Mesendoderm (in vitro differentiated cells): Measurements from ENCODE around the gene ADAM22.

Experiments
- DNase-seq: peaks from one replicate; pipeline ENCODE4 v3.0.0; 2013
- H2AK5ac ChIP-seq: 2 replicates; pipeline ENCODE4 v1.6.1; 2013; ENCODE audit warnings: low read length, inconsistent platforms
- H2BK120ac ChIP-seq: 2 replicates; pipeline ENCODE4 v1.6.1; 2013; ENCODE audit warnings: low read depth, mild to moderate bottlenecking, low read length, moderate library complexity, mixed read lengths
- H2BK15ac ChIP-seq: replicated peaks from 2 replicates; pipeline ENCODE4 v1.6.1; 2013; ENCODE audit warnings: low read depth, mild to moderate bottlenecking, moderate library complexity
- H2BK5ac ChIP-seq: 2 replicates; pipeline ENCODE4 v1.6.1; 2013; ENCODE audit warnings: low read length, inconsistent platforms
- H3K18ac ChIP-seq: 2 replicates; pipeline ENCODE4 v1.6.1; 2013; ENCODE audit warnings: mild to moderate bottlenecking, low read length, mixed read lengths
- H3K23ac ChIP-seq: one replicate; pipeline ENCODE4 v1.6.1; 2013; ENCODE audit warnings: low read length
- H3K27ac ChIP-seq: 2 replicates; pipeline ENCODE4 v1.5.1; 2013; ENCODE audit warnings: low read depth, mild to moderate bottlenecking, inconsistent platforms, low read length, moderate library complexity
- H3K27me3 ChIP-seq: 2 replicates; pipeline ENCODE4 v1.6.1; 2013; ENCODE audit warnings: low read length, control low read depth, mild to moderate bottlenecking, inconsistent platforms; ENCODE audit not compliant: insufficient read depth, poor library complexity
- H3K36me3 ChIP-seq: 2 replicates; pipeline ENCODE4 v1.6.1; 2013; ENCODE audit warnings: low read length, inconsistent platforms; ENCODE audit not compliant: control insufficient read depth, insufficient read depth
- H3K4ac ChIP-seq: one replicate; pipeline ENCODE4 v1.6.1; 2013; ENCODE audit warnings: low read depth, mild to moderate bottlenecking, low read length, moderate library complexity
- H3K4me1 ChIP-seq: 2 replicates; pipeline ENCODE4 v1.6.1; 2013; ENCODE audit warnings: low read depth, low read length, inconsistent platforms; ENCODE audit not compliant: control insufficient read depth
- H3K4me2 ChIP-seq: 2 replicates; pipeline ENCODE4 v1.6.1; 2013; ENCODE audit warnings: low read length
- H3K4me3 ChIP-seq: 2 replicates; pipeline ENCODE4 v1.5.1; 2013; ENCODE audit warnings: mild to moderate bottlenecking, low read length
- H3K56ac ChIP-seq: one replicate; pipeline ENCODE4 v1.6.1; 2013; ENCODE audit warnings: low read length
- H3K79me1 ChIP-seq: 2 replicates; pipeline ENCODE4 v1.6.1; 2013; ENCODE audit warnings: low read length, inconsistent platforms
- H3K79me2 ChIP-seq: 2 replicates; pipeline ENCODE4 v1.6.1; 2013; ENCODE audit warnings: mild to moderate bottlenecking, low read length; ENCODE audit not compliant: control insufficient read depth, insufficient read depth
- H3K9ac ChIP-seq: 2 replicates; pipeline ENCODE4 v1.6.1; 2013; ENCODE audit warnings: low read length, inconsistent platforms
- H4K5ac ChIP-seq: one replicate; pipeline ENCODE4 v1.6.1; 2013; ENCODE audit warnings: low read length
- H4K8ac ChIP-seq: one replicate; pipeline ENCODE4 v1.6.1; 2013; ENCODE audit warnings: low read depth, mild to moderate bottlenecking, control low read depth, low read length, moderate library complexity
- WGBS: extraction: QIAGEN DNeasy Blood & Tissue Kit; methylation state at CpG from one replicate; pipeline ENCODE4 v1.1.7; 2013; ENCODE audit warnings: low lambda C conversion rate, missing lambda C conversion rate; ENCODE audit not compliant: insufficient coverage; ENCODE audit errors: extremely low coverage; 5-methylcytosine and 5-hydroxymethylcytosine counted together

The ADAM22 gene

GRCh38 chr7:88176190-88176589 is 242.1 kb downstream of the ADAM22 start:
- H3K23ac ChIP-seq, result no peak overlapping the region

GRCh38 chr7:88183051-88183450 is 249.0 kb downstream of the ADAM22 start:
- no peak overlapping the region for H3K4me3 ChIP-seq
- H4K5ac ChIP-seq, result no peak overlapping the region
- no peak overlapping the region for H2AK5ac ChIP-seq
- no peak overlapping the region for H4K8ac ChIP-seq
- no peak overlapping the region for H3K4me2 ChIP-seq
- no CpG with 5 or more reads among the region's 1 CpG for WGBS
- H3K36me3 ChIP-seq, result no peaks in the 10 kb centered on the region
- no peaks in the 10 kb centered on the region for H3K79me1 ChIP-seq
- no peak overlapping the region for H3K56ac ChIP-seq
- no peak overlapping the region for H2BK5ac ChIP-seq
- H3K18ac ChIP-seq, result no peak overlapping the region
- H2BK120ac ChIP-seq, result no peak overlapping the region
- no peaks in the 10 kb centered on the region for H3K79me2 ChIP-seq
- no peak overlapping the region for H3K27ac ChIP-seq
- no peak for DNase-seq
- no peaks in the 10 kb centered on the region for H3K27me3 ChIP-seq
- no peak overlapping the region for H2BK15ac ChIP-seq
- no peak overlapping the region for H3K4ac ChIP-seq
- H3K9ac ChIP-seq, result no peak overlapping the region
- no peak overlapping the region for H3K23ac ChIP-seq
- no peaks in the 10 kb centered on the region for H3K4me1 ChIP-seq

More at GRCh38 chr7:88176190-88176589, 242.1 kb downstream of the ADAM22 start:
- H3K9ac ChIP-seq, result no peak overlapping the region
- H3K4me3 ChIP-seq, result no peak overlapping the region
- no peak overlapping the region for H3K4me2 ChIP-seq
- H3K4me1 ChIP-seq, result no peaks in the 10 kb centered on the region
- H2BK120ac ChIP-seq, result no peak overlapping the region
- no peak overlapping the region for H4K8ac ChIP-seq
- no peak overlapping the region for H3K27ac ChIP-seq
- DNase-seq, result no peak
- no peak overlapping the region for H2AK5ac ChIP-seq
- no peaks in the 10 kb centered on the region for H3K27me3 ChIP-seq
- no peak overlapping the region for H4K5ac ChIP-seq
- H3K4ac ChIP-seq, result no peak overlapping the region
- H3K79me1 ChIP-seq, result no peaks in the 10 kb centered on the region
- H3K36me3 ChIP-seq, result no peaks in the 10 kb centered on the region
- no CpG with 5 or more reads among the region's 5 CpGs for whole genome bisulfite sequencing
- H2BK15ac ChIP-seq, result no peak overlapping the region
- H3K18ac ChIP-seq, result no peak overlapping the region
- H3K56ac ChIP-seq, result no peak overlapping the region
- no peaks in the 10 kb centered on the region for H3K79me2 ChIP-seq
- no peak overlapping the region for H2BK5ac ChIP-seq

- H3K4me2 ChIP-seq, result no peak overlapping the region
- H3K4ac ChIP-seq, result no peak overlapping the region
- H2BK15ac ChIP-seq, result no peak overlapping the region
- H3K4me1 ChIP-seq, result no peaks in the 10 kb centered on the region
- no peak overlapping the region for H3K56ac ChIP-seq
- H3K18ac ChIP-seq, result no peak overlapping the region
- no peaks in the 10 kb centered on the region for H3K79me1 ChIP-seq
- H3K4me3 ChIP-seq, result no peak overlapping the region
- H4K5ac ChIP-seq, result no peak overlapping the region
- WGBS, result no CpG with 5 or more reads among the region's 5 CpGs
- peak; percentile 10 for DNase-seq
- H3K27me3 ChIP-seq, result no peaks in the 10 kb centered on the region
- no peak overlapping the region for H2BK5ac ChIP-seq
- no peak overlapping the region for H3K27ac ChIP-seq
- no peak overlapping the region for H2AK5ac ChIP-seq
- H3K36me3 ChIP-seq, result no peaks in the 10 kb centered on the region
- no peak overlapping the region for H2BK120ac ChIP-seq
- H3K23ac ChIP-seq, result no peak overlapping the region
- H4K8ac ChIP-seq, result no peak overlapping the region
- H3K9ac ChIP-seq, result no peak overlapping the region
- no peaks in the 10 kb centered on the region for H3K79me2 ChIP-seq
Observed at GRCh38 chr7:88184848-88185304, 250.8 kb downstream of the ADAM22 start.

DNA sequence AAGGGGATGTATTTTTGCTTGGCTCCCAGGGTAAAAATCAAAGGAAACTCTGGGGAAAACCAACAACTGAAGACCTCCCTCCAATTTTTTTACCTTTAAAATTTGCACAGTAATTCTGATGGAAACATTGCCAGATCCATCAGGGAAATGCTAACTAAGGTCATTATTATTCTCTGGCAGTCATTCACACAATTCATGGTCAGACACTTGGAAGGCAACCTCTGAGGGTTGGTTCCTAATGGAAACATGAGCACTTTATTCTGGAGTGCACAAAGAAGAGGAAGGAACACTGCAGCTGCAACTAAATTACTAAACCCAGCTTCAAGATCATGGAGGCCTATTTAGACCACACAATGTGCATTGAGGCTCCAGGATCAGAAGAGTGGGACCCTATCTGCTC is 251.6 kb downstream of the ADAM22 start:
- Histone ChIP-seq H3K4me2 (no peak overlapping the region), H3K56ac (no peak overlapping the region), H3K4me1 (no peaks in the 10 kb centered on the region), H3K27ac (no peak overlapping the region), H4K8ac (no peak overlapping the region), H2AK5ac (no peak overlapping the region), H3K9ac (no peak overlapping the region), H3K18ac (no peak overlapping the region), H2BK120ac (no peak overlapping the region), H3K27me3 (no peaks in the 10 kb centered on the region), H3K79me2 (no peaks in the 10 kb centered on the region), H2BK5ac (no peak overlapping the region), H3K23ac (no peak overlapping the region), H3K79me1 (no peaks in the 10 kb centered on the region), H3K36me3 (no peaks in the 10 kb centered on the region), H3K4ac (no peak overlapping the region), H2BK15ac (no peak overlapping the region), H3K4me3 (no peak overlapping the region), H4K5ac (no peak overlapping the region)
- DNase-seq, result no peak

GRCh38 chr7:88191911-88192310 is 257.9 kb downstream of the ADAM22 start:
- H3K4ac ChIP-seq, result no peak overlapping the region

DNA sequence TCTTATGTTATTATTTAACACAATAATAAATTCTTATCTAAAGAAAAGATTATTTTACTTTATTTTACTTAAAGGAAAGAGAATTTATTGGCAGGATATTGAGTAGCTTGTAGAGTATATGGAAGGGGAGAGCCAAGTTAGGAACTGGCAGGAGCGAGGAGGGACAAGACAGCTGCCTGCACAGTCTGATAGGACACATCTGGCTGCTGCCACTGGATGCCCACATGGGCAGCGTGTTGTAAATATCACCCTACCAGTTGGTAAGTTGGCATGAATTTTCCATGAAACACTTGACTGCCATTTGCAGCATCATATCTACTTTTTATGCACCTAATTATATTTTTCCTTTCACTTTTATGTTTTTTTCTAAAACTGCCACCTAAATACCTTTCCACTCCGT is 266.2 kb downstream of the ADAM22 start:
- H3K23ac ChIP-seq, result no peak overlapping the region
- H2BK15ac ChIP-seq, result no peak overlapping the region
- no peak overlapping the region for H4K8ac ChIP-seq
- H3K4ac ChIP-seq, result no peak overlapping the region
- no peaks in the 10 kb centered on the region for H3K79me1 ChIP-seq
- no peaks in the 10 kb centered on the region for H3K36me3 ChIP-seq
- no peak overlapping the region for H4K5ac ChIP-seq
- no peak overlapping the region for H3K27ac ChIP-seq
- H3K27me3 ChIP-seq, result no peaks in the 10 kb centered on the region
- H2AK5ac ChIP-seq, result no peak overlapping the region
- no peak overlapping the region for H3K4me2 ChIP-seq
- H2BK120ac ChIP-seq, result no peak overlapping the region
- no peak overlapping the region for H3K4me3 ChIP-seq
- H2BK5ac ChIP-seq, result no peak overlapping the region
- no peak overlapping the region for H3K9ac ChIP-seq
- H3K4me1 ChIP-seq, result peaks cover 4% of the 10 kb centered on the region
- no peaks in the 10 kb centered on the region for H3K79me2 ChIP-seq
- no peak overlapping the region for H3K18ac ChIP-seq
- no peak overlapping the region for H3K56ac ChIP-seq
- DNase-seq, result no peak
- WGBS, result no CpG with 5 or more reads among the region's 3 CpGs

More at GRCh38 chr7:88191911-88192310, 257.9 kb downstream of the ADAM22 start:
- Histone ChIP-seq H3K4me2 (no peak overlapping the region), H3K56ac (no peak overlapping the region), H4K8ac (no peak overlapping the region), H3K27ac (no peak overlapping the region), H2AK5ac (no peak overlapping the region), H3K23ac (no peak overlapping the region), H3K79me2 (no peaks in the 10 kb centered on the region), H3K18ac (no peak overlapping the region), H3K4me3 (no peak overlapping the region), H2BK120ac (no peak overlapping the region), H3K4me1 (no peaks in the 10 kb centered on the region), H3K79me1 (no peaks in the 10 kb centered on the region), H3K36me3 (no peaks in the 10 kb centered on the region), H2BK5ac (no peak overlapping the region), H4K5ac (no peak overlapping the region), H3K9ac (no peak overlapping the region), H2BK15ac (no peak overlapping the region), H3K27me3 (no peaks in the 10 kb centered on the region)
- DNase-seq, result no peak
- no CpG with 5 or more reads among the region's 3 CpGs for WGBS
